NCI-H146 (cell line): Measurements from ENCODE around the gene CCNDBP1.

Source experiments
- DNase-seq: peaks from one replicate; lab custom pipeline; 2025; lab: John Stamatoyannopoulos, UW

The CCNDBP1 gene

DNA sequence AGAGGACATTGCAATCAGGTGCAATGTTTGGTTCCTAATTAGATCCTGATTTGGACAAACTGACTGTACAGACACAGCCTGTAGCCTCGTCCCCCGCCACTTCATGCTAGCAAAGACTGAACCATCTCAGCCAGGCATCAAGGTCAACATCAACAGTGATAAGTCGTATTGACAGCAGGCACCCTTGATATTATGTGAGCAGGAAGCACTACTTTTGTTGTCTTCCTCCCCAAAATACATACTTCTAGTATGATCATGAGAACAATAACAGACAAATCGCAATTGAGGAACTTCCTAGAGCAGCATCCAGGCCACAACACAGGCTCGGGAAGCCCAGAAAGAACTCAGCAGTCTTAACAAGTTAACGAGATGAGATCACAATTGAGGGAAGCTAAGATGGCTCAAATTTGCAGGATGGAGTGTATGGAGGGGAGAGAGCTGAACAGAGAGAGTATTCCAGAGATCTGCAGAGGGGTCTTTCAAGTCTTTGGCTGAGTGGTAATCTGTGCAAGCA, 61.1 kb downstream of the CCNDBP1 start:
- no peak for DNase-seq
